ENCODE measurements around the gene MYRIP. TPM values are rescaled to one million over a fixed set of nuclear protein-coding genes. Genes with fewer than 3 reads are reported as not detected.

Gene MYRIP
- total and polyA plus RNA-seq, 2 of the 4 experiments (the other 2 are of a cell fraction) = not detected

GRCh38 chr3:40173227-40173721, 363.9 kb downstream of the MYRIP start:
- 10% methylated on average over 2 of the region's 7 CpGs; no CpG with 5 or more reads in 1 of the 2 experiments for WGBS, 2 experiments (ENCODE audit: extremely low coverage in 2 of 2, insufficient read length in 1 of 2)
- no peak overlapping the region for H3K4me3 ChIP-seq (ENCODE audit: insufficient read depth, low read depth, low read length)
- H4K91ac ChIP-seq (ENCODE audit: insufficient read depth, low read depth, low read length) = no peak overlapping the region
- ATAC-seq (ENCODE audit: low read depth) = no peak
- H3K4ac ChIP-seq (ENCODE audit: low read depth, low read length) = no peak overlapping the region
- H2AK9ac ChIP-seq (replicated peaks; ENCODE audit: low read depth, low read length, poor library complexity) = no peak overlapping the region
- no peak overlapping the region for H3K4me2 ChIP-seq (ENCODE audit: low read depth, low read length)
- H3K36me3 ChIP-seq (ENCODE audit: control insufficient read depth, insufficient read depth, low read length) = no peaks in the 10 kb centered on the region
- no peak overlapping the region for H3K27ac ChIP-seq (ENCODE audit: insufficient read depth, low read length)
- H3K9me3 ChIP-seq (ENCODE audit: control insufficient read depth, insufficient read depth, low read length) = no peaks in the 10 kb centered on the region
- no peak overlapping the region for H2AFZ ChIP-seq (replicated peaks; ENCODE audit: low read length, poor library complexity)
- H2BK15ac ChIP-seq (ENCODE audit: low read depth, low read length) = no peak overlapping the region
- no peak overlapping the region for H2BK5ac ChIP-seq (ENCODE audit: low read depth, low read length, poor library complexity, severe bottlenecking)
- H2AK5ac ChIP-seq (ENCODE audit: low read depth, low read length) = no peak overlapping the region
- no peaks in the 10 kb centered on the region for H4K20me1 ChIP-seq (ENCODE audit: insufficient read depth, low read length)
- no peaks in the 10 kb centered on the region for H3K79me1 ChIP-seq (ENCODE audit: low read depth in 1 of 2, low read length in 2 of 2)
- no peak for DNase-seq
- in situ Hi-C loops (cut with MboI; ENCODE audit: low sequenced_read_pairs) (no loop called here), dilution Hi-C loops (cut with HindIII; ENCODE audit: low sequenced_read_pairs, unreplicated experiment) (no loop called here), intact Hi-C loops (cut with micrococcal nuclease) (no loop called here)
- no TSS peak for BruUV-seq (replicated peaks)
- no peak overlapping the region for H4K5ac ChIP-seq (ENCODE audit: low read depth, low read length)
- H3K27me3 ChIP-seq (ENCODE audit: control insufficient read depth, insufficient read depth, low read length) = no peaks in the 10 kb centered on the region
- no peaks in the 10 kb centered on the region for H3K9me1 ChIP-seq (ENCODE audit: insufficient read depth, low read length)
- CTCF ChIA-PET = interaction anchor here (0.6 kb wide), 1 partner anchor 18 kb away, joined by 6 read pairs; no protein-coding TSS in a partner anchor
- H2BK20ac ChIP-seq (ENCODE audit: low read depth, low read length) = no peak overlapping the region
- TF ChIP-seq MAFK (IDR thresholded peaks at IDR 0.05; ENCODE audit: low read depth, low read length) (no peak), MAZ (IDR thresholded peaks at IDR 0.05; ENCODE audit: borderline replicate concordance, low read depth, low read length) (no peak), MXI1 (IDR thresholded peaks at IDR 0.05; ENCODE audit: borderline replicate concordance, low read depth, low read length) (no peak), BHLHE40 (IDR thresholded peaks at IDR 0.05; ENCODE audit: low read depth, low read length) (no peak), CEBPB (IDR thresholded peaks at IDR 0.05; ENCODE audit: low read depth, low read length) (no peak), NFE2L2 (IDR thresholded peaks at IDR 0.05; ENCODE audit: low read depth, low read length) (no peak), RFX5 (IDR thresholded peaks at IDR 0.05; ENCODE audit: low read depth, low read length) (no peak), RCOR1 (IDR thresholded peaks at IDR 0.05; ENCODE audit: insufficient replicate concordance, low read length) (no peak), FOS (IDR thresholded peaks at IDR 0.05; ENCODE audit: low read depth, low read length) (no peak), POLR2A (IDR thresholded peaks at IDR 0.05; ENCODE audit: low read depth, low read length) (no peak), ELK1 (IDR thresholded peaks at IDR 0.05; ENCODE audit: borderline replicate concordance, low read depth, low read length) (no peak)
- no peak overlapping the region for H3K18ac ChIP-seq (ENCODE audit: low read depth, low read length)
- H3K14ac ChIP-seq (replicated peaks; ENCODE audit: low read depth, low read length) = no peak overlapping the region
- no peaks in the 10 kb centered on the region for H3K4me1 ChIP-seq (ENCODE audit: control insufficient read depth, insufficient read depth, low read length)
- no peak overlapping the region for H3K9ac ChIP-seq (ENCODE audit: low read depth, low read length)
- POLR2A ChIA-PET (ENCODE audit: unreplicated experiment) = no interaction called here
- H3K23ac ChIP-seq (ENCODE audit: low read depth, low read length) = no peak overlapping the region
- no peak overlapping the region for H3K56ac ChIP-seq (ENCODE audit: extremely low read depth, insufficient read depth, low read length)
- no peak overlapping the region for H4K8ac ChIP-seq (ENCODE audit: low read depth in 2 of 2, low read length in 2 of 2)
- no peak overlapping the region for H2BK120ac ChIP-seq (ENCODE audit: low read depth, low read length)
